ENCODE data around the gene PKP4.
"Not testable (repeated sequence)": the region's sequence is repeated elsewhere in the genome, so short reads cannot be mapped to it uniquely, and the experiment has no call there.

- TF ChIP-seq POLR2AphosphoS5 (IDR thresholded peaks at IDR 0.05; ENCODE audit: low read depth); CTCF (conservative IDR thresholded peaks at IDR 0.05; ENCODE audit: low read depth in 2 of 2); EZH2 (IDR thresholded peaks at IDR 0.05; ENCODE audit: low read depth, unreplicated experiment): not testable (repeated sequence)
These were observed 239.0 kb downstream of the PKP4 start for GRCh38 chr2:158695744-158696143.
